ENCODE data around the gene PLEKHG4B. TPM values are rescaled to one million over a fixed set of nuclear protein-coding genes. Genes with fewer than 3 reads are reported as not detected.

PLEKHG4B gene
- total RNA-seq, 1 experiment from 2014 or later = 0.28 TPM

GRCh38 chr5:160173-160510 lies 68.2 kb downstream of the PLEKHG4B start:
- POLR2A ChIA-PET (ENCODE audit: low non-redundant PET) = no interaction called here
- no peak for DNase-seq (ENCODE audit: low spot score)
- Histone ChIP-seq H3K27ac (ENCODE audit: low read depth, low read length, poor library complexity, severe bottlenecking) (no peak overlapping the region), H3K4me3 (ENCODE audit: low read depth, low read length, poor library complexity, severe bottlenecking) (no peak overlapping the region), H3K36me3 (ENCODE audit: insufficient read depth, low read length, poor library complexity, severe bottlenecking) (no peaks in the 10 kb centered on the region), H3K4me1 (ENCODE audit: insufficient read depth, low read length, poor library complexity, severe bottlenecking) (no peaks in the 10 kb centered on the region), H3K9me3 (ENCODE audit: low read depth, low read length, poor library complexity, severe bottlenecking) (no peaks in the 10 kb centered on the region), H3K27me3 (replicated peaks; ENCODE audit: insufficient read depth, low read depth, low read length, poor library complexity) (no peaks in the 10 kb centered on the region)
- intact Hi-C loops (cut with micrococcal nuclease; ENCODE audit: unreplicated experiment) = no loop called here
- BruUV-seq (replicated peaks) = no TSS peak
- CTCF ChIA-PET = no interaction called here
- no peak for TF ChIP-seq EZH2 (IDR thresholded peaks at IDR 0.05; ENCODE audit: borderline replicate concordance, low read depth, low read length, poor library complexity, severe bottlenecking)
- TF ChIP-seq, protein P1, sequence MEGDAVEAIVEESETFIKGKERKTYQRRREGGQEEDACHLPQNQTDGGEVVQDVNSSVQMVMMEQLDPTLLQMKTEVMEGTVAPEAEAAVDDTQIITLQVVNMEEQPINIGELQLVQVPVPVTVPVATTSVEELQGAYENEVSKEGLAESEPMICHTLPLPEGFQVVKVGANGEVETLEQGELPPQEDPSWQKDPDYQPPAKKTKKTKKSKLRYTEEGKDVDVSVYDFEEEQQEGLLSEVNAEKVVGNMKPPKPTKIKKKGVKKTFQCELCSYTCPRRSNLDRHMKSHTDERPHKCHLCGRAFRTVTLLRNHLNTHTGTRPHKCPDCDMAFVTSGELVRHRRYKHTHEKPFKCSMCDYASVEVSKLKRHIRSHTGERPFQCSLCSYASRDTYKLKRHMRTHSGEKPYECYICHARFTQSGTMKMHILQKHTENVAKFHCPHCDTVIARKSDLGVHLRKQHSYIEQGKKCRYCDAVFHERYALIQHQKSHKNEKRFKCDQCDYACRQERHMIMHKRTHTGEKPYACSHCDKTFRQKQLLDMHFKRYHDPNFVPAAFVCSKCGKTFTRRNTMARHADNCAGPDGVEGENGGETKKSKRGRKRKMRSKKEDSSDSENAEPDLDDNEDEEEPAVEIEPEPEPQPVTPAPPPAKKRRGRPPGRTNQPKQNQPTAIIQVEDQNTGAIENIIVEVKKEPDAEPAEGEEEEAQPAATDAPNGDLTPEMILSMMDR (conservative IDR thresholded peaks at IDR 0.05; ENCODE audit: low read depth, low read length) = no peak

- CTCF ChIA-PET = no interaction called here
- H3K27me3 ChIP-seq (replicated peaks; ENCODE audit: insufficient read depth, low read depth, low read length, poor library complexity) = no peaks in the 10 kb centered on the region
- H3K36me3 ChIP-seq (ENCODE audit: insufficient read depth, low read length, poor library complexity, severe bottlenecking) = no peaks in the 10 kb centered on the region
- no peak overlapping the region for H3K27ac ChIP-seq (ENCODE audit: low read depth, low read length, poor library complexity, severe bottlenecking)
- no peak for DNase-seq (ENCODE audit: low spot score)
- no peaks in the 10 kb centered on the region for H3K4me1 ChIP-seq (ENCODE audit: insufficient read depth, low read length, poor library complexity, severe bottlenecking)
- BruUV-seq (replicated peaks) = no TSS peak
- TF ChIP-seq, protein P1 (conservative IDR thresholded peaks at IDR 0.05; ENCODE audit: low read depth, low read length) = no peak
- TF ChIP-seq EZH2 (IDR thresholded peaks at IDR 0.05; ENCODE audit: borderline replicate concordance, low read depth, low read length, poor library complexity, severe bottlenecking) = no peak
- POLR2A ChIA-PET (ENCODE audit: low non-redundant PET) = no interaction called here
- H3K4me3 ChIP-seq (ENCODE audit: low read depth, low read length, poor library complexity, severe bottlenecking) = no peak overlapping the region
- intact Hi-C loops (cut with micrococcal nuclease; ENCODE audit: unreplicated experiment) = no loop called here
- no peaks in the 10 kb centered on the region for H3K9me3 ChIP-seq (ENCODE audit: low read depth, low read length, poor library complexity, severe bottlenecking)
Observed at GRCh38 chr5:160921-161802, 69.2 kb downstream of the PLEKHG4B start.

- intact Hi-C loops (cut with micrococcal nuclease; ENCODE audit: unreplicated experiment) = no loop called here
- no peak for DNase-seq (ENCODE audit: low spot score)
- Histone ChIP-seq H3K27ac (ENCODE audit: low read depth, low read length, poor library complexity, severe bottlenecking) (no peak overlapping the region), H3K27me3 (replicated peaks; ENCODE audit: insufficient read depth, low read depth, low read length, poor library complexity) (no peaks in the 10 kb centered on the region), H3K4me1 (ENCODE audit: insufficient read depth, low read length, poor library complexity, severe bottlenecking) (no peaks in the 10 kb centered on the region), H3K9me3 (ENCODE audit: low read depth, low read length, poor library complexity, severe bottlenecking) (no peaks in the 10 kb centered on the region), H3K4me3 (ENCODE audit: low read depth, low read length, poor library complexity, severe bottlenecking) (no peak overlapping the region), H3K36me3 (ENCODE audit: insufficient read depth, low read length, poor library complexity, severe bottlenecking) (no peaks in the 10 kb centered on the region)
- ChIA-PET CTCF (no interaction called here), POLR2A (ENCODE audit: low non-redundant PET) (no interaction called here)
- no peak for TF ChIP-seq EZH2 (IDR thresholded peaks at IDR 0.05; ENCODE audit: borderline replicate concordance, low read depth, low read length, poor library complexity, severe bottlenecking)
- TF ChIP-seq, protein P1 (conservative IDR thresholded peaks at IDR 0.05; ENCODE audit: low read depth, low read length) = no peak
- BruUV-seq (replicated peaks) = no TSS peak
Observed at GRCh38 chr5:161803-162110, 69.8 kb downstream of the PLEKHG4B start.

Measured in A673 (cell line).